GM19238 (cell line): ENCODE measurements around the gene CMSS1.

Experiments
- DNase-seq: peaks from one replicate; pipeline ENCODE4 v3.0.0; 2011; ENCODE audit warnings: low spot score; ENCODE audit not compliant: insufficient read length

Gene CMSS1

GRCh38 chr3:99984668-99985067 is 167.0 kb downstream of the CMSS1 start:
- no peak for DNase-seq

- DNase-seq = no peak
Observed at GRCh38 chr3:99990179-99990578, 172.5 kb downstream of the CMSS1 start.

- no peak for DNase-seq
Observed at GRCh38 chr3:99997293-99997692, 179.6 kb downstream of the CMSS1 start.

- no peak for DNase-seq
Observed at GRCh38 chr3:99999536-99999935, 181.9 kb downstream of the CMSS1 start.

GRCh38 chr3:100001083-100001482 is 183.4 kb downstream of the CMSS1 start:
- no peak for DNase-seq

- DNase-seq = no peak
Observed at GRCh38 chr3:100001526-100002270, 184.0 kb downstream of the CMSS1 start.

GRCh38 chr3:100002599-100003350 is 185.1 kb downstream of the CMSS1 start:
- DNase-seq = no peak

- no peak for DNase-seq
Observed at GRCh38 chr3:100003609-100004503, 186.2 kb downstream of the CMSS1 start.

GRCh38 chr3:100004931-100005330 is 187.3 kb downstream of the CMSS1 start:
- DNase-seq = no peak

- no peak for DNase-seq
Observed at GRCh38 chr3:100005665-100006393, 188.2 kb downstream of the CMSS1 start.

GRCh38 chr3:100006570-100007271 is 189.1 kb downstream of the CMSS1 start:
- no peak for DNase-seq

GRCh38 chr3:100007313-100007712 is 189.7 kb downstream of the CMSS1 start:
- DNase-seq = no peak

GRCh38 chr3:100008081-100008698 is 190.5 kb downstream of the CMSS1 start:
- no peak for DNase-seq

GRCh38 chr3:100009276-100010086 is 191.8 kb downstream of the CMSS1 start:
- DNase-seq = no peak

GRCh38 chr3:100010087-100010417 is 192.4 kb downstream of the CMSS1 start:
- DNase-seq = no peak

- no peak for DNase-seq
Observed at GRCh38 chr3:100018806-100019205, 201.1 kb downstream of the CMSS1 start.

GRCh38 chr3:100019719-100020118 is 202.1 kb downstream of the CMSS1 start:
- no peak for DNase-seq

GRCh38 chr3:100020876-100021644 is 203.4 kb downstream of the CMSS1 start:
- no peak for DNase-seq

- DNase-seq = no peak
Observed at GRCh38 chr3:100022506-100022905, 204.8 kb downstream of the CMSS1 start.
